GM21717 (cell line): ENCODE measurements around the gene KNSTRN.

ENCODE experiments used
- ATAC-seq: cut with Tn5 transposase; IDR thresholded peaks from one replicate; pipeline ENCODE4 v1.9.1; 2021; ENCODE audit warnings: mild to moderate bottlenecking, moderate library complexity; ENCODE audit not compliant: unreplicated experiment

The KNSTRN gene

DNA sequence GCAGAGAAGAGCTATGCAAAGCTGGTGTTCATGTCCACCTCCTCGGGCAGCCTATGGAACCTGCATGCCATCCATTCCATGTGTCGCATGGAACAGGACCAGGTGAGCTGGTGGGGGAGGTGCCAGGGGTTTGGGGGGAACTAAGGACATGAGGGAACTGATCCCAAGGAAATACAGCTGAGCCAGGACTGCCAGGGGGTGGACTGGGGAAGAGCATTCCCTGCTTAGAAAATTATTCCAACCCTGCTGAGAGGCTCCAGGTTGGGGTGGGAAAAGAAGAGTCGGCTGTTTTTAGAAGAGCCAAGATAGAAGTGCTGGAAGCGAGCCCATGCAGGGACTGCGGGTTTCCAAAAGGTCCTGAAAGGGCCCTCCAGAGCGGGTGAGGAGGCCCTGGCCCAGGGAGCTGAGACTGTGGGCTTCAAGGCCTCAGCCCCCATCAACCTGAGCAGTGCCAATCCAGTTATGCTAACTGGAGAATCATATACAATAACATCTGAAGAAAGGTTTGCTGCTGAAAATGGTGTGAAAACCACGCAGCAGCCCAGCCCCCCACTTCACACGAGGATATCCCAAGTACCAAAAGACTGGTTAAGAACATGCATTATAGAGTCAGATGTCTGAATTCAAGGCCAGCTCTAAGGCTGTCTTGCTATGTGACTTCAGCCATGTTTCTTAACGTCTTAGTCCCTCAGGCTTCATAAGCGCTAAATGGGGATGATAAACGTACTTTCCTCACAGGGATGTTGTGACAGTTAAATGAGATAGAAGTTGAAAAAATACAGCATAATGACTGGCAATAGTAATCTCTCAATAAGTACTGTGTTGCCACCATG lies 16.7 kb upstream of the KNSTRN start:
- no peak for ATAC-seq

GRCh38 chr15:40366457-40367370 lies 15.8 kb upstream of the KNSTRN start:
- ATAC-seq = no peak

GRCh38 chr15:40367371-40367685 lies 15.2 kb upstream of the KNSTRN start:
- ATAC-seq = no peak

DNA sequence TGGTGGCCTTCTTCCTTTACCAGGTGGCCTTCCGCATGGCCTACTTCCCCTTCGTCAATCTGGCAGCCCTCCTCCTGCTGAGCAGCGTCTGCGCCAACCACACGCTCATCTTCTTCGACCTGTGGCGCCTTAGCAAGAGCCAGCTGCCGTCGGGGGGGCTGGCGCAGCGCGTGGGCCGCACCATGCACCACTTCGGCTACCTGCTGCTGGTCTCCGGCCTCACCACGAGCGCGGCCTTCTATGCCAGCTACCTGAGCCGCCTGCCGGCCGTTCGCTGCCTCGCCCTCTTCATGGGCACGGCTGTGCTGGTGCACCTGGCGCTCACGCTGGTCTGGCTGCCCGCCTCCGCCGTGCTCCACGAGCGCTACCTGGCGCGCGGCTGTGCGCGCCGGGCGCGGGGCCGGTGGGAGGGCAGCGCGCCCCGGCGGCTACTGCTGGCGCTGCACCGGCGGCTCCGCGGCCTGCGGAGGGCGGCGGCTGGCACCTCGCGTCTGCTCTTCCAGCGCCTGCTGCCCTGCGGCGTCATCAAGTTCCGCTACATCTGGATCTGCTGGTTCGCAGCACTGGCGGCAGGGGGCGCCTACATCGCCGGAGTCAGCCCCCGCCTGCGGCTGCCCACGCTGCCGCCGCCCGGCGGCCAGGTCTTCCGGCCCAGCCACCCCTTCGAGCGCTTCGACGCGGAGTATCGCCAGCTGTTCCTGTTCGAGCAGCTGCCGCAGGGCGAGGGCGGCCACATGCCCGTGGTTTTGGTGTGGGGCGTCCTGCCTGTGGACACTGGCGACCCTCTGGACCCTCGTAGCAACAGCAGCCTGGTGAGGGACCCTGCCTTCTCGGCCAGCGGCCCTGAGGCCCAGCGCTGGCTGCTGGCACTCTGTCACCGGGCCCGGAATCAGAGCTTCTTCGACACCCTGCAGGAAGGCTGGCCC lies 14.6 kb upstream of the KNSTRN start:
- ATAC-seq = peak; percentile 55

GRCh38 chr15:40368719-40369473 lies 13.6 kb upstream of the KNSTRN start:
- no peak for ATAC-seq

GRCh38 chr15:40369474-40369869 lies 13.0 kb upstream of the KNSTRN start:
- no peak for ATAC-seq

- ATAC-seq = no peak
Observed at GRCh38 chr15:40369971-40370370, 12.6 kb upstream of the KNSTRN start.

GRCh38 chr15:40372981-40373380 lies 9.5 kb upstream of the KNSTRN start:
- no peak for ATAC-seq

DNA sequence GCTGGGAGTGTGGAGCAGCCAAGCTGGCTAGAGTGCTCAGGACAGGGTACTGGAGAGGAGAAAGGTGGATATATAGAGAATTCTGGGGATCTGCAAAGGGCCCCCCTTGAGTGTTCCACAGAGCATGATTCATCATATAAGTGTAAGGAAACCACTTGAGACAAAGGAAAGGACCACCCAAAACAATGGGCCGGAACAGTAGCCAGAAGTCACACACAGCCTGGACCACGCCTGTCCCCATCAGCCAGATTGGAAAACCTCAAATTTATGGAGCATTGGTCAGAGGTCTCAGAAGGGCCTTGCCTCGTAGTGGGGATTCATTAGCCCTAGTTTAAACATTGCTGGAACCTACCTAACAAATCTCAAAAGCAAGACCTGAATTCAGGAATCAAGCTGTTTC lies 4.9 kb upstream of the KNSTRN start:
- no peak for ATAC-seq

DNA sequence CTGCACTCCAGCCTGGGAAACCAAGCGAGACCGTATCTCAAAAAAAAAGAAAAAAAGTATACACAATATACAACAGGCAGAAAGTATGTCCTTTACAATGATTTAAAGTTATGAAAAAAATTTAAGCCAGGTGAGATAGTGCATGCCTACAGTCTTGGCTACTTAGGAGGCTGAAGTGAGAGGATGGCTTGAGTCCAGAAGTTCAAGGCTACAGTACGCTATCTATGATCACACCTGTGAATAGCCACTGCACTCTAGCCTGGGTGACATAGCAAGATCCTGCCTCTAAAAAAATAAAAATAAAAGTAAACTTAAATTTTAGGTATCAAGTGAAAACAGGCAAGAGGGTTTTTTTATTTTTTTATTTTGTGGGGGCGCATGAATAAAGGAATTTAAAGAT lies 3.1 kb upstream of the KNSTRN start:
- no peak for ATAC-seq

- ATAC-seq = no peak
Observed at GRCh38 chr15:40379853-40380252, 2.7 kb upstream of the KNSTRN start.

- no peak for ATAC-seq
Observed at GRCh38 chr15:40380636-40381035, 1.9 kb upstream of the KNSTRN start.

- ATAC-seq = no peak
Observed at GRCh38 chr15:40381818-40382529, 547 bp upstream of the KNSTRN start.

GRCh38 chr15:40386480-40386879 lies 4.0 kb downstream of the KNSTRN start:
- ATAC-seq = no peak

- ATAC-seq = no peak
Observed at GRCh38 chr15:40388941-40389823, 6.7 kb downstream of the KNSTRN start.

DNA sequence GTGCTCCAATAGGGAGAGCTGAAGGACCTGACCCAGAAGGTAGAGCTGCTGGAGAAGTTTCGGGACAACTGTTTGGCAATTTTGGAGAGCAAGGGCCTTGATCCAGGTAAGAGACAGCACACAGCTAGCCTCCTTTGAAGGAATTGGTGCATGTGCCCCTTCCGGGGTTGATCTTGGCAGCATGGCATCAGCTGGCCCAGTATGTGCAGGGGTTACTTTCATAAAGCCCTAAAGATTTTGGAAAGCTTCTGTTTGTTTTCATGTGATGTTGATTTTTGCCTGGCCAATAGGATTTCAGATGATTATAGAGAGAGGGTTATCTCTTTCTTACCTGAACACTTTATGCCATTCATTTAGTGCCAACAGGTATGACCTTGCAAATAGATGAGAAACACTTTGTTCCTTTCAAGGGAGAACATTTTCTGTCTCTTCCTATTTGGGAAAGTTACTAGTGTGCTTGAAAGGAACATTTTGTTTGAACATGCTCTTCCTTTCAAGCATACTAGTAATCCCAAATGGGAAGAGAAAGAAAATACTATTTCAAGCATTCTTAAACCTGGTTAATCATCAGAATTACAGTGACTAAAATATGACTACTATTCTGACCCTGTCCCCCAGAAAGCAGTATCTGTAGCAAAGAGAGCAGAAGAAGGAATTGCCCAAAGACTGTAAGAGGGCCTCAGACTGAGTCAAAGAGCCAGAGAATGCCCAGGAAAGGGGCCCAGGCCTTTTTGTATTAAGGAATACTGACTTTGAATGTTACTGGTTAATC lies 7.5 kb downstream of the KNSTRN start:
- ATAC-seq = no peak

GRCh38 chr15:40392986-40393948 lies 10.7 kb downstream of the KNSTRN start:
- ATAC-seq = no peak
